ENCODE results near the gene ZSCAN2. TPM values are rescaled to one million over a fixed set of nuclear protein-coding genes. Genes with fewer than 3 reads are reported as not detected.
"Not testable (repeated sequence)": the region's sequence is repeated elsewhere in the genome, so short reads cannot be mapped to it uniquely, and the experiment has no call there.

The ZSCAN2 gene
- total RNA-seq, 1 experiment from 2014 or later, result 9.7 TPM

DNA sequence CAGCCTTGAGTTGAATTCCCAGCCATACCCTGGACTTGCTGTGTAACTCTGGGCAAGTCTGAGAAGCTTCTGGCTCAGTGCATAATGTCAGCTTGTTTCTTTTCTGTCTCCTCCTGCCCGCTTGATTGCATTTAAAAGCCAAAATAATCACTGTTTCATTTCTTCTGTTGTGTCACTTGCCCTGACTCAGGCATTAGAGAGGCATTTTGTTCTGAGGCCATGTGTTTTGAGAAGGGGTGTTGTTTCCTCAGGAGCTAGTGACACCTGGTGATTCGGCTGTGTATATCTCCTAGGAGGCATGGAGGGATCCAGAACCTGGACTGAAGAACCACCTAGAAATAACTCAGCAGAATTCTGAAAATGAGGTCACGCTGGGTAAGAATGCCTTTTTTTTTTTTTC lies 37.3 kb downstream of the ZSCAN2 start:
- Histone ChIP-seq H3K4me3 (no peak overlapping the region), H3K36me3 (ENCODE audit: low read depth) (0 out of 2 replicates have a peak, but pooled peaks cover 18% of the 10 kb centered on the region), H3K27me3 (ENCODE audit: insufficient read depth, low read depth) (no peaks in the 10 kb centered on the region), H3F3A (ENCODE audit: insufficient read depth, low read depth) (peaks cover 20% of the 10 kb centered on the region), H3K9me2 (ENCODE audit: insufficient read depth) (no peaks in the 10 kb centered on the region), H3K4me1 (replicated peaks; ENCODE audit: insufficient read depth) (peaks cover 15% of the 10 kb centered on the region; the same call in 1 of the 2 replicates), H3K4me2 (no peak overlapping the region), H2AFZ (no peak overlapping the region), H3K9me3 (ENCODE audit: insufficient read depth, low read depth) (no peaks in the 10 kb centered on the region), H3K27ac (no peak overlapping the region), H4K20me1 (ENCODE audit: insufficient read depth) (peaks cover 4% of the 10 kb centered on the region; the same call in 1 of the 2 replicates), H3K79me2 (ENCODE audit: low read depth) (peaks cover 4% of the 10 kb centered on the region)
- CTCF ChIA-PET, result interaction anchor here (0.6 to 0.7 kb wide), 2 partner anchors 68 to 74 kb away, joined by 3 to 6 read pairs; no protein-coding TSS in a partner anchor
- no peak for DNase-seq
- BruUV-seq (replicated peaks), result no TSS peak
- intact Hi-C loops (cut with micrococcal nuclease; ENCODE audit: unreplicated experiment), result no loop called here
- no peak for TF ChIP-seq EZH2 (IDR thresholded peaks at IDR 0.05; ENCODE audit: low read depth)
- TF ChIP-seq, protein P1, sequence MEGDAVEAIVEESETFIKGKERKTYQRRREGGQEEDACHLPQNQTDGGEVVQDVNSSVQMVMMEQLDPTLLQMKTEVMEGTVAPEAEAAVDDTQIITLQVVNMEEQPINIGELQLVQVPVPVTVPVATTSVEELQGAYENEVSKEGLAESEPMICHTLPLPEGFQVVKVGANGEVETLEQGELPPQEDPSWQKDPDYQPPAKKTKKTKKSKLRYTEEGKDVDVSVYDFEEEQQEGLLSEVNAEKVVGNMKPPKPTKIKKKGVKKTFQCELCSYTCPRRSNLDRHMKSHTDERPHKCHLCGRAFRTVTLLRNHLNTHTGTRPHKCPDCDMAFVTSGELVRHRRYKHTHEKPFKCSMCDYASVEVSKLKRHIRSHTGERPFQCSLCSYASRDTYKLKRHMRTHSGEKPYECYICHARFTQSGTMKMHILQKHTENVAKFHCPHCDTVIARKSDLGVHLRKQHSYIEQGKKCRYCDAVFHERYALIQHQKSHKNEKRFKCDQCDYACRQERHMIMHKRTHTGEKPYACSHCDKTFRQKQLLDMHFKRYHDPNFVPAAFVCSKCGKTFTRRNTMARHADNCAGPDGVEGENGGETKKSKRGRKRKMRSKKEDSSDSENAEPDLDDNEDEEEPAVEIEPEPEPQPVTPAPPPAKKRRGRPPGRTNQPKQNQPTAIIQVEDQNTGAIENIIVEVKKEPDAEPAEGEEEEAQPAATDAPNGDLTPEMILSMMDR (conservative IDR thresholded peaks at IDR 0.05), result peak; percentile 28; the same call in 1 of the 2 replicates
- POLR2A ChIA-PET (ENCODE audit: unreplicated experiment), result interaction anchor here (0.6 kb wide), 1 partner anchor 50 kb away, joined by 5 read pairs; no protein-coding TSS in a partner anchor

DNA sequence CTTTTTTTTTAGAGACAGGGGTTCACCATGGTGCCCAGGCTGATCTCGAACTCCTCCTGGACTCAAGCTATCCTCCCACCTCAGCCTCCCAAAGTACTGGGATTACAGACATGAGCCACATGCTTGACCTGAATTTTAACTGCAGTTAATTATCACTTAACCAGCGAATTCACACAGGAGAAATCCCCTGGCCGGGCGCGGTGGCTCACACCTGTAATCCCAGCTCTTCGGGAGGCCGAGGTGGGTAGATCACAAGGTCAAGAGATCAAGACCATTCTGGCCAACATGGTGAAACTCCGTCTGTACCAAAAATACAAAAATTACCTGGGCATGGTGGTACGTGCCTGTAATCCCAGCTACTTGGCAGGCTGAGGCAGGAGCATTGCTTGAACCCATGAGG lies 41.1 kb downstream of the ZSCAN2 start:
- POLR2A ChIA-PET (ENCODE audit: unreplicated experiment); H3K4me2 ChIP-seq; H3K27me3 ChIP-seq (ENCODE audit: insufficient read depth, low read depth); H3K4me1 ChIP-seq (replicated peaks; ENCODE audit: insufficient read depth); H4K20me1 ChIP-seq (ENCODE audit: insufficient read depth); H3K79me2 ChIP-seq (ENCODE audit: low read depth); H3K9me3 ChIP-seq (ENCODE audit: insufficient read depth, low read depth); CTCF ChIA-PET; H3K27ac ChIP-seq; BruUV-seq (replicated peaks); H3K9me2 ChIP-seq (ENCODE audit: insufficient read depth); DNase-seq; intact Hi-C loops (cut with micrococcal nuclease; ENCODE audit: unreplicated experiment); H3K4me3 ChIP-seq; H2AFZ ChIP-seq: not testable (repeated sequence)
- H3K36me3 ChIP-seq (ENCODE audit: low read depth), result 0 out of 2 replicates have a peak, but pooled peaks cover 22% of the 10 kb centered on the region
- H3F3A ChIP-seq (ENCODE audit: insufficient read depth, low read depth), result peaks cover 23% of the 10 kb centered on the region

DNA sequence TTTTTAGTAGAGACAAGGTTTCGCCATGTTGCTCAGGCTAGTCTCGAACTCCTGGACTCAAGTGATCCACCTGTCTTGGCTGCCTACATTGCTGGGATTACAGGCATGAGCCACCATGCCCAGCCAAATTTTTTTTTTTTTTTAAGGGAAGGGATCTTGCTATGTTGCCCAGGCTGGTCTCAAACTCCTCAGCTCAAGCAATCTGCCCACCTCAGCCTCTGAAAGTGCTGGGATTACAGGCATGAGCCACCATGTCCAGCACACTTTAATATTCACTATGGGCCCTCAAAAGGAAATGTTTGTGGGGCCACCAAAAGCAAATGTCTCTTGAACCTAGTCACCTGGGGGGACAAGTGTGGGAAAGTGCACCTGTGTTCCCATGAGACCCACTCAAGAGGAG lies 41.8 kb downstream of the ZSCAN2 start:
- Histone ChIP-seq H3K36me3 (ENCODE audit: low read depth) (0 out of 2 replicates have a peak, but pooled peaks cover 22% of the 10 kb centered on the region), H3F3A (ENCODE audit: insufficient read depth, low read depth) (peaks cover 23% of the 10 kb centered on the region)
- DNase-seq; intact Hi-C loops (cut with micrococcal nuclease; ENCODE audit: unreplicated experiment); H3K27ac ChIP-seq; H3K4me3 ChIP-seq; H3K9me3 ChIP-seq (ENCODE audit: insufficient read depth, low read depth); H3K9me2 ChIP-seq (ENCODE audit: insufficient read depth); H3K4me1 ChIP-seq (replicated peaks; ENCODE audit: insufficient read depth); H4K20me1 ChIP-seq (ENCODE audit: insufficient read depth); H2AFZ ChIP-seq; H3K79me2 ChIP-seq (ENCODE audit: low read depth); H3K4me2 ChIP-seq; H3K27me3 ChIP-seq (ENCODE audit: insufficient read depth, low read depth); CTCF ChIA-PET: not testable (repeated sequence)
- POLR2A ChIA-PET (ENCODE audit: unreplicated experiment), result interaction anchor here (0.6 kb wide), 1 partner anchor 28 kb away, joined by 5 read pairs; no protein-coding TSS in a partner anchor
- BruUV-seq (replicated peaks), result TSS peak; percentile 4

DNA sequence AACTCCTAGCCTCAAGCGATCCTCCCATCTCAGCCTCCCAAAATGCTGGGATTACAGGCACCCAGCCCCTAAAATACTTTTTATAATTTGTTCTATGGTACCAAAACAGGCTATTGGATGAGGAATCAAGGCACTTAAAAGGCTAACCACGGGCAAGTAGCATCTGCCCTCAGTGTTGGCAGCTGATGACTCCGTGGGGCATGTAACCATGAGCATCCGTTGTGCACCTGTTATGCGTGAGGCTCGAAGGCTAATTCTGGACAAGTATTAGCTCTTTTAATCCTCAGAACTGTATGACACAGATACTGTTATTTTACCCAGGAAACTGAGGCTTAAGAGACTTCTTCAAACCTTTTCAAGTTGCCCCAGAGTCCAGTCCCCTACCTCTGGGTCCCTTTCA lies 43.0 kb downstream of the ZSCAN2 start:
- Histone ChIP-seq H2AFZ (no peak overlapping the region), H3F3A (ENCODE audit: insufficient read depth, low read depth) (peaks cover 16% of the 10 kb centered on the region; the same call in 1 of the 2 replicates), H3K4me1 (replicated peaks; ENCODE audit: insufficient read depth) (no peaks in the 10 kb centered on the region), H4K20me1 (ENCODE audit: insufficient read depth) (no peaks in the 10 kb centered on the region), H3K9me3 (ENCODE audit: insufficient read depth, low read depth) (no peaks in the 10 kb centered on the region), H3K9me2 (ENCODE audit: insufficient read depth) (no peaks in the 10 kb centered on the region), H3K27me3 (ENCODE audit: insufficient read depth, low read depth) (no peaks in the 10 kb centered on the region), H3K4me2 (no peak overlapping the region), H3K79me2 (ENCODE audit: low read depth) (no peaks in the 10 kb centered on the region), H3K27ac (no peak overlapping the region), H3K4me3 (no peak overlapping the region), H3K36me3 (ENCODE audit: low read depth) (peaks cover 21% of the 10 kb centered on the region; the same call in 1 of the 2 replicates)
- intact Hi-C loops (cut with micrococcal nuclease; ENCODE audit: unreplicated experiment), result no loop called here
- no TSS peak for BruUV-seq (replicated peaks)
- CTCF ChIA-PET, result no interaction called here
- DNase-seq, result no peak
- TF ChIP-seq, protein P1 (conservative IDR thresholded peaks at IDR 0.05), result no peak
- TF ChIP-seq EZH2 (IDR thresholded peaks at IDR 0.05; ENCODE audit: low read depth), result no peak
- POLR2A ChIA-PET (ENCODE audit: unreplicated experiment), result no interaction called here
